Thymus (tissue), 11 donors: ENCODE data around the gene JARID2. TPM values are rescaled to one million over a fixed set of nuclear protein-coding genes. Genes with fewer than 3 reads are reported as not detected.

Experiments
- DNase-seq, 9 donors: peaks; one replicate each; pipeline ENCODE4 v3.0.0-alpha.2; 2013; ENCODE audit warnings: low spot score in 9 of 9, low read depth in 6 of 9, missing footprints in 1 of 9
- H3K27ac ChIP-seq, 2 donors: one replicate each; pipeline ENCODE4 v1.5.1; 2013; ENCODE audit warnings: control low read depth in 1 of 2, low read depth in 1 of 2, low read length in 1 of 2, mild to moderate bottlenecking in 1 of 2, moderate library complexity in 1 of 2
- H3K27me3 ChIP-seq, 2 donors: one replicate each; pipeline ENCODE4 v1.5.1; 2013; ENCODE audit warnings: low read length in 1 of 2; ENCODE audit not compliant: control insufficient read depth in 2 of 2, insufficient read depth in 1 of 2
- H3K36me3 ChIP-seq, 2 donors: one replicate each; pipeline ENCODE4 v1.5.1; 2013; ENCODE audit warnings: low read length in 1 of 2, mild to moderate bottlenecking in 1 of 2, moderate library complexity in 1 of 2; ENCODE audit not compliant: control insufficient read depth in 2 of 2, insufficient read depth in 2 of 2
- H3K4me1 ChIP-seq, 2 donors: one replicate each; pipeline ENCODE4 v1.5.1; 2013; ENCODE audit warnings: low read length in 2 of 2; ENCODE audit not compliant: control insufficient read depth in 2 of 2, insufficient read depth in 2 of 2
- H3K4me3 ChIP-seq, 2 donors: one replicate each; pipeline ENCODE4 v1.5.1; 2013; ENCODE audit warnings: low read length in 2 of 2, control low read depth in 1 of 2, mild to moderate bottlenecking in 1 of 2
- H3K9me3 ChIP-seq, 2 donors: one replicate each; pipeline ENCODE4 v1.5.1; 2013; ENCODE audit warnings: low read length in 1 of 2, mild to moderate bottlenecking in 1 of 2; ENCODE audit not compliant: control insufficient read depth in 2 of 2, insufficient read depth in 1 of 2
- WGBS: extraction: QIAGEN DNeasy Blood & Tissue Kit; methylation state at CpG from one replicate; pipeline ENCODE4 v1.1.7; 2013; 5-methylcytosine and 5-hydroxymethylcytosine counted together
- polyA plus RNA-seq: library from polyadenylated mRNA; stranded (reverse); fragments of 200-250 nt; gene quantifications from one replicate; pipeline ENCODE4 v1.2.3, GENCODE V29; 2013
- total RNA-seq: library from RNA; stranded (reverse); fragments of 120-200 nt; gene quantifications from one replicate; pipeline ENCODE4 v1.2.4, GENCODE V29; 2013
- donor health status: healthy.

JARID2 gene
- total and polyA plus RNA-seq, 2 donors = 15.8 to 20.9 TPM

- Histone ChIP-seq H3K4me3 (no peak overlapping the region), H3K36me3 (peaks cover 41 to 56% of the 10 kb centered on the region in 2 donors), H3K4me1 (peaks cover 20 to 32% of the 10 kb centered on the region in 2 donors), H3K27me3 (no peaks in the 10 kb centered on the region), H3K27ac (no peak overlapping the region), H3K9me3 (no peaks in the 10 kb centered on the region)
- peak in 2 of 9 donors; percentile 23 to 48 for DNase-seq
- 45% methylated on average over 11 of the region's 11 CpGs for WGBS
Observed at GRCh38 chr6:15490242-15491100, 244.6 kb downstream of the JARID2 start.

- H3K27ac ChIP-seq = peak overlapping the region in 1 of 2 donors; percentile 23
- peaks cover 50 to 66% of the 10 kb centered on the region in 2 donors for H3K36me3 ChIP-seq
- peaks cover 20 to 32% of the 10 kb centered on the region in 2 donors for H3K4me1 ChIP-seq
- H3K9me3 ChIP-seq = no peaks in the 10 kb centered on the region
- no peak overlapping the region for H3K4me3 ChIP-seq
- peak; percentile 32 to 85 (median 69) for DNase-seq
- WGBS = 33% methylated on average over 9 of the region's 9 CpGs
- no peaks in the 10 kb centered on the region for H3K27me3 ChIP-seq
Observed at GRCh38 chr6:15491255-15491985, 245.6 kb downstream of the JARID2 start.

DNA sequence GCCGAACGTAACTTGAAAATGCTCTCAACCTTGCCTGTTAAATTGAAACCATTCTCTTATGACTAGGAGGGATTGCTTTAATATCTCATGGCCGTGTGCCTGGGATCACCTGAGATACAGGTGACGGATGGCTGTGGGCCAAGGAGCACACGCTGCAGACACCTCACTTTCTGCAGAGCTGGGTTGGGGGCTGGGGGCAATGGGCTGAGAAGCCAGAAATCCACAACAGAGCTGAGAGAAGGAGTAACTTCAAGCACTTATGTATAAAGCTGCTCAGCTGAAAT lies 246.1 kb downstream of the JARID2 start:
- H3K36me3 ChIP-seq = peaks cover 52 to 69% of the 10 kb centered on the region in 2 donors
- H3K9me3 ChIP-seq = no peaks in the 10 kb centered on the region
- H3K4me1 ChIP-seq = peaks cover 20 to 32% of the 10 kb centered on the region in 2 donors
- no peaks in the 10 kb centered on the region for H3K27me3 ChIP-seq
- 89% methylated on average over 5 of the region's 5 CpGs for WGBS
- H3K4me3 ChIP-seq = no peak overlapping the region
- DNase-seq = no peak
- H3K27ac ChIP-seq = no peak overlapping the region

GRCh38 chr6:15493437-15494168 lies 247.7 kb downstream of the JARID2 start:
- no peak for DNase-seq
- Histone ChIP-seq H3K9me3 (no peaks in the 10 kb centered on the region), H3K36me3 (peaks cover 51 to 67% of the 10 kb centered on the region in 2 donors), H3K4me1 (peaks cover 20 to 34% of the 10 kb centered on the region in 2 donors), H3K27me3 (no peaks in the 10 kb centered on the region), H3K4me3 (no peak overlapping the region), H3K27ac (no peak overlapping the region)
- 97% methylated on average over 9 of the region's 9 CpGs for WGBS

- WGBS = 96% methylated on average over 10 of the region's 10 CpGs
- no peak overlapping the region for H3K27ac ChIP-seq
Observed at GRCh38 chr6:15495375-15495901, 249.6 kb downstream of the JARID2 start.

GRCh38 chr6:15496345-15497131 lies 250.7 kb downstream of the JARID2 start:
- no peak overlapping the region for H3K4me3 ChIP-seq
- H3K36me3 ChIP-seq = peaks cover 65 to 84% of the 10 kb centered on the region in 2 donors
- no peak for DNase-seq
- H3K27ac ChIP-seq = no peak overlapping the region
- no peaks in the 10 kb centered on the region for H3K9me3 ChIP-seq
- peaks cover 5 to 16% of the 10 kb centered on the region in 2 donors for H3K4me1 ChIP-seq
- H3K27me3 ChIP-seq = no peaks in the 10 kb centered on the region
- 98% methylated on average over 60 of the region's 60 CpGs for WGBS

More at GRCh38 chr6:15495375-15495901, 249.6 kb downstream of the JARID2 start:
- no peaks in the 10 kb centered on the region for H3K9me3 ChIP-seq
- no peak overlapping the region for H3K4me3 ChIP-seq
- no peaks in the 10 kb centered on the region for H3K27me3 ChIP-seq
- H3K36me3 ChIP-seq = peaks cover 54 to 76% of the 10 kb centered on the region in 2 donors
- peaks cover 12 to 22% of the 10 kb centered on the region in 2 donors for H3K4me1 ChIP-seq
- DNase-seq = no peak

- no peak overlapping the region for H3K4me3 ChIP-seq
- WGBS = 96% methylated on average over 12 of the region's 12 CpGs
- peaks cover 0 to 6% of the 10 kb centered on the region in 2 donors for H3K4me1 ChIP-seq
- H3K36me3 ChIP-seq = peaks cover 81 to 91% of the 10 kb centered on the region in 2 donors
- H3K27me3 ChIP-seq = no peaks in the 10 kb centered on the region
- no peaks in the 10 kb centered on the region for H3K9me3 ChIP-seq
- DNase-seq = no peak
- H3K27ac ChIP-seq = no peak overlapping the region
Observed at GRCh38 chr6:15498640-15499039, 252.8 kb downstream of the JARID2 start.

GRCh38 chr6:15499125-15499524 lies 253.3 kb downstream of the JARID2 start:
- DNase-seq = no peak
- Histone ChIP-seq H3K4me1 (peaks cover 0 to 9% of the 10 kb centered on the region in 2 donors), H3K4me3 (no peak overlapping the region), H3K36me3 (peaks cover 83 to 91% of the 10 kb centered on the region in 2 donors), H3K9me3 (no peaks in the 10 kb centered on the region), H3K27ac (no peak overlapping the region), H3K27me3 (no peaks in the 10 kb centered on the region)
- WGBS = 98% methylated on average over 12 of the region's 12 CpGs
